Central memory CD8-positive, alpha-beta T cell (primary cell): ENCODE results near the gene METTL25B.
A peak's percentile ranks its signal among the peaks of the same experiment; 100 is the strongest.

Experiments used
- ATAC-seq: fragments of 150-1000 bp; cut with Tn5 transposase; replicated peaks from 2 replicates; pipeline ENCODE4 v1.10.0; 2022; ENCODE audit warnings: mild to moderate bottlenecking, moderate FRiP score, moderate number of reproducible peaks; ENCODE audit not compliant: poor library complexity, severe bottlenecking; ENCODE audit errors: extremely low read depth
- DNase-seq, 2 donors: peaks; one replicate each; pipeline ENCODE4 v3.0.0; 2021; ENCODE audit warnings: low spot score in 2 of 2
- H3K27ac Mint-ChIP-seq: one replicate; pipeline ENCODE4 v1.8.0; 2022; ENCODE audit warnings: low read depth, mild to moderate bottlenecking, moderate library complexity, mixed read lengths
- H3K27me3 Mint-ChIP-seq: one replicate; pipeline ENCODE4 v1.8.0; 2022; ENCODE audit warnings: mixed read lengths
- H3K36me3 Mint-ChIP-seq: one replicate; pipeline ENCODE4 v1.8.0; 2022; ENCODE audit warnings: mild to moderate bottlenecking, moderate library complexity, mixed read lengths; ENCODE audit not compliant: insufficient read depth
- H3K4me1 Mint-ChIP-seq: one replicate; pipeline ENCODE4 v1.8.0; 2022; ENCODE audit warnings: mixed read lengths
- H3K4me3 Mint-ChIP-seq: one replicate; pipeline ENCODE4 v1.8.0; 2022; ENCODE audit warnings: mild to moderate bottlenecking, moderate library complexity, mixed read lengths
- H3K9me3 Mint-ChIP-seq: one replicate; pipeline ENCODE4 v1.8.0; 2022; ENCODE audit warnings: mixed read lengths

Gene METTL25B

DNA sequence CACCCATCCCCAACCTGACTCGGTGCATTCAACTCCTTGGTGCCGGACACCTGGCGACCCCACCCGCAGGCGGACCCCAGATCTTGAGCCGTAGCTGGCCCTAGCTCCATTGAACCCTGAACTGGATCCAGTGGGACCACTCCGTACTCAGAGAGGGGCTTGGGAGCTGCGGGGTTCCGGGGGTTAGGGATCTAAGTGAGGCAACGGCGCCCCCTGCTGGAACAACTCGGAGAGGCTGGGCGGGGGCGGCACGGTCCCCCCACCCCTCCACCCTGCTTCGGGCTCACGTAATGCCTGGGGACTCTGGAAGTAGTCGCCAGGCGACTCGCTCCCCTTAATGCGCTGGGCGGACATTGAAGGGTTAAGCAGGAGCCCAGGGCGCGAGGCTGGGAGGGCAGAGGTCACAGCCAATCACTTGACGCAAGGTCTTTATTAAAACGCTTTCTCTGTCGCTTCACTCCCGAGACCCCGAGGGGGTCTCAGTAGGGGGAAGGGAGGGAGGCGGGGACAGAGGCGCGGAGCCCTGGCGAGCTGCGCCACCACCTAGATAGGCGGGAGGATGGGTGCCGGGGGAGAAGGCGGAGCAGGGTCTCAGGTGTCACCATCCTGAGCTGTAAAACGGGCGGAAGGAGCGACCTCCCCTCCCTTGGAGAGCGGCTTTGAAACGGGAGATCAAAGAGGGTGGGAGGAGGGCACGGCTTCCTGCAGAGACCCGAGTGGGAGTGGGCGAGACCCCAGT lies 22.2 kb upstream of the METTL25B start:
- Mint-ChIP-seq H3K4me3 (peak overlapping the region; percentile 92), H3K27ac (peak overlapping the region; percentile 83), H3K4me1 (peaks cover 28% of the 10 kb centered on the region), H3K9me3 (no peaks in the 10 kb centered on the region), H3K27me3 (peaks cover 24% of the 10 kb centered on the region), H3K36me3 (peaks cover 19% of the 10 kb centered on the region)
- ATAC-seq (peak; percentile 62), DNase-seq (peak; percentile 56 to 64)

DNA sequence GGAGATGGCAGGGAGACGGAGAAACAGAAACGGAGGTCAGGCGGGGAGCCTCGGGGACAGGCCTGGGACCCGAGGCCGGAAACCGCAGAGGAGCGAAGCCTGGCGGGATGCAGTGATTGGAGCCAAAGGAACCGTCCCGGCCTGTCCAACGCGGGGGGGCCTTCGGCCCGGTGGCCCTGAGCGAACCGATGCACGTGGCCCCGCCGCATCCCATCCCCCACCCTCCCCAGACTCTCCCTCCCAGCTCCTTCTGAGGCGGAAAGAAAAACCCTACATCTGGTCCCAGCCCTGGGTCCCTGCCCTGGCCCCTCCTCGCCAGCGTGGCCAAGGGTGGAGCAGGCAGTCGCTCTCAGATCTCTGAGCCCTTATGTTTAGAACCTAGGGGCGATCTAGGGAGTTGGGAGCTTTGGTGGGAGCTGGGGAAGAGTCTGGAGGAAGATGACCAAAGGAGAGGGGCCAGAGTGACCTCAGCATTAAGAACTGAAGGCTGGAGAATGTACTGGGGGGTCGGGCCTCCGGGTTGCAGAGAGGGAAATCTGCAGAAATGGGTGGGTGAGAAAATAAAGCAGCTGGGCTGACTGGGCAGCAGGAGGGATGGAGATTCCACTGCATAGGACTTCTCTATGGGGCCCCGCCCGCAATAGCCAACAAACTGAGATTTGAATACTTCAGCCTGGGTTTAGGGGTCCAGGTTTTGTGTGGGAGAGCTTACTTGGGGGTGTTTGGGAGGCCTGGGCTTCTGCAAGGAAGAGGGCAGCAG lies 21.4 kb upstream of the METTL25B start:
- Mint-ChIP-seq H3K36me3 (peaks cover 17% of the 10 kb centered on the region), H3K27ac (peak overlapping the region; percentile 83), H3K4me3 (peak overlapping the region; percentile 92), H3K9me3 (no peaks in the 10 kb centered on the region), H3K4me1 (peaks cover 28% of the 10 kb centered on the region), H3K27me3 (peaks cover 19% of the 10 kb centered on the region)
- ATAC-seq (no peak), DNase-seq (no peak)

DNA sequence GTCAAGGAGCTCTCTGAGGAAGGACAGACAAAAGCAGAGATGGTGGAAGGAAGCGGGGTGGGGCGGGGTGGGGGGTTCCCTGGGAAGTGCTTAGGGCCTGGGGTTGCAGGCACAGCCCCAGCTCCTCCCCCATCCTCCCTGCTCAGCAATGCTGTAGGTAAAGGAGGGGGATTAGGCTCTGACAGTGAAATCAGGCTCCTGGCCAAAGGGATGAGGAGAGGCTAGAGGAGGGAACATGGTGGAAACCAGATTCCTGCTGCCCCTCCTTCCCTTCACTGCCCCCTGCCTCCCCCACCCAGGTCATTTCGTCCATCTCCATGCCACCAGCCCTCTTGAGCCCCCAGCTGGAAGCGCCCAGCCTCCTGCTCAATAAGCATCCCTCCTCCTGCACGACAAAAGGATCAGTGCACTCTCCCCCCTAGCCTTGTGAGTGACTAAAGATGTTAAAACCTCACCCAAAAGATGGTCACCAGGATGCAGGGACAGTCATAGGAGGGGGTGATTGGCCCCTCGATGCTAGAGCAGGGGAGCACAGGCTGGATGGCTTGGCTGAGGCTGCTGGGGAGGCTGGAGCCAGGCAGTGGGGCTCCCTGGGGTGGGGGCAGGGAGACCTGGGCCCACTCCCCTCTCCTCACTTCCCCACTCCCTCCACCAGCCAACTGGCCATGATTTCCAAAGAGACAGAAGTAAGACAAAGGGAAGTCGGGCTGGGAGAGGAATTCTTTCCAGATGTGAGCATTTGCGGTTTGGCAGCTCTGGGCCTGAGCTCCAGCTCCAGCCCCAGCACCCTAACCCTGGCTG lies 20.7 kb upstream of the METTL25B start:
- peaks cover 17% of the 10 kb centered on the region for H3K36me3 Mint-ChIP-seq
- ATAC-seq (no peak), DNase-seq (no peak)
- peaks cover 19% of the 10 kb centered on the region for H3K27me3 Mint-ChIP-seq
- H3K4me1 Mint-ChIP-seq, result peaks cover 28% of the 10 kb centered on the region
- no peak overlapping the region for H3K27ac Mint-ChIP-seq
- peak overlapping the region; percentile 92 for H3K4me3 Mint-ChIP-seq
- H3K9me3 Mint-ChIP-seq, result no peaks in the 10 kb centered on the region

DNA sequence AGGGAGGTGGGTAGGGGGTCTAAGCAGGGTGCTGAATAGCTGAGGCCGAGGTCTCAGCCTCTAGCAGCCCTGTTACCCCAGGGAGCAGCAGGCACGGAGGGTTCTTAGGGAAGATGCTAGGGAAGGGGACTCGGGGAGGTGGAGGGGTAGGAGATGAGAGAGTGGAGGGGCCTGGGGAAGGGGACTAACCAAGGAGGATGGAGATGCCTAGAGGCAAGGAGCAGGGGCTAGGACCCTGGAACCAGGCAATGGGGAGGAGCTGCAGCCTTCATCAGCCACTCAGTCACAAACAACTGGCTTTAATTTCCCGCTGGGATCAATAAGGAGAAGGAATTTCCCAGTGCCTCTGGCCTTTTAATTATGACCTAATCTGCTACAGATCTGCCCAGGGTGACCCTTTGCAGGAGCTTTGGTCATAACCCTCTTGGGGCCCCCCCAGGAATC lies 20.0 kb upstream of the METTL25B start:
- H3K27ac Mint-ChIP-seq, result no peak overlapping the region
- ATAC-seq (no peak), DNase-seq (no peak)
- peak overlapping the region; percentile 92 for H3K4me3 Mint-ChIP-seq
- peaks cover 17% of the 10 kb centered on the region for H3K36me3 Mint-ChIP-seq
- no peaks in the 10 kb centered on the region for H3K9me3 Mint-ChIP-seq
- peaks cover 13% of the 10 kb centered on the region for H3K27me3 Mint-ChIP-seq
- H3K4me1 Mint-ChIP-seq, result peaks cover 28% of the 10 kb centered on the region

DNA sequence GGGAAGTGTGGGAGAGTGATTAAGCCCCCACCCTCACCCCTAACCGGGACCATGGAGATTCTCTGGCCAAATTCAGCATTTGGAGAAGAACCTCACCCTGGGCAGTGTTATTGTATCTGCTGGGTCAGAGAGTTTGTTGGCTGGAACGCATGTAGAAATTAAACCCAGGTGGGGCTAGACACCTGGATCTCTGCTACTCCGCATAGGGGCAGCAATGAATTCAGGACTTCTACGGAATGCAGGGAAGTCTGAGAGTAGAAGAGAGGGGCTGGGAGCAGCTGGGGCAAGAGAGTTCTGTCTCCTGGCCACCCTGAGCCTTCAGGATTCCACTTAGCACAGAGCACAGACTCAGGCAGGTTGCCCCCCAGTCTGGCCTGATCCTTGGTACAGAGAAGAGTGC lies 19.2 kb upstream of the METTL25B start:
- Mint-ChIP-seq H3K4me1 (peaks cover 28% of the 10 kb centered on the region), H3K27me3 (peaks cover 8% of the 10 kb centered on the region), H3K36me3 (peaks cover 17% of the 10 kb centered on the region), H3K27ac (no peak overlapping the region), H3K4me3 (no peak overlapping the region), H3K9me3 (no peaks in the 10 kb centered on the region)
- DNase-seq, result no peak
- ATAC-seq, result no peak

DNA sequence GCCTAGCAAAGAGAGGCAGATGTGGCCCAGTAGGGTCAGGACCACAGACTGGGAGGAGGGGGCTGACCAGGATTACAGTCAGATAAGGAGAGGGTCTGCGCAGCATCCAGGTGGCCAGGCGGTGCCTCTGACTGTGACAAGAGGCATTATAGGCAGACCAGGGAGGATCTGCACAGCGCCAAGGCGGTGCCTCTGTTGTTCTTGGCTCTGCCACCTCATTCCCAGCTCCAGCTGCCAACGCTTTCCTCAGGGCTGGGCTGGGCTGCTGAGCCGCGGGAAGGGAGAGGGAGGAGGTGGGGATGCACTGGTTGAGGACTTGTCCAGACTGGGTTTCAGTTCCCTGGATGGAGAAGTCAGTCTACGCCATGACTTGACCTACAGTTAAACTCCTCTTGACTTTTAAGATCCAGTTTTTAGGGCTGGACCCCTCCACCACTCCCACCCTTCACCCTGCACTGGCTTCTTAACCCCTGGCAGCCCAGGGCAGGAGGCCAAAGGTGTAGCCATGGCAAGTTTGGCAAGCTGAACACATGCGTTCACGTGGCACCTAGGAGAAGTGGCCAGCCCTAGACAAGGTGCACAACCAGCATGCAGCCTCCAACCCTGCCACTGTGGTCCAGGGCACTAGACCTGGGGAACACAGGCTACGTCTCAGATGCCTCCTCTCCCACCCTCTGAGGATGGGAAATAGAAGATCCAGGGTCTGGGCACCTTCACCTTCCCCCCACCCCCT lies 18.3 kb upstream of the METTL25B start:
- H3K9me3 Mint-ChIP-seq, result no peaks in the 10 kb centered on the region
- H3K36me3 Mint-ChIP-seq, result peaks cover 19% of the 10 kb centered on the region
- DNase-seq, result no peak
- H3K27me3 Mint-ChIP-seq, result no peaks in the 10 kb centered on the region
- H3K27ac Mint-ChIP-seq, result peak overlapping the region; percentile 19
- peaks cover 26% of the 10 kb centered on the region for H3K4me1 Mint-ChIP-seq
- no peak overlapping the region for H3K4me3 Mint-ChIP-seq
- ATAC-seq, result no peak

DNA sequence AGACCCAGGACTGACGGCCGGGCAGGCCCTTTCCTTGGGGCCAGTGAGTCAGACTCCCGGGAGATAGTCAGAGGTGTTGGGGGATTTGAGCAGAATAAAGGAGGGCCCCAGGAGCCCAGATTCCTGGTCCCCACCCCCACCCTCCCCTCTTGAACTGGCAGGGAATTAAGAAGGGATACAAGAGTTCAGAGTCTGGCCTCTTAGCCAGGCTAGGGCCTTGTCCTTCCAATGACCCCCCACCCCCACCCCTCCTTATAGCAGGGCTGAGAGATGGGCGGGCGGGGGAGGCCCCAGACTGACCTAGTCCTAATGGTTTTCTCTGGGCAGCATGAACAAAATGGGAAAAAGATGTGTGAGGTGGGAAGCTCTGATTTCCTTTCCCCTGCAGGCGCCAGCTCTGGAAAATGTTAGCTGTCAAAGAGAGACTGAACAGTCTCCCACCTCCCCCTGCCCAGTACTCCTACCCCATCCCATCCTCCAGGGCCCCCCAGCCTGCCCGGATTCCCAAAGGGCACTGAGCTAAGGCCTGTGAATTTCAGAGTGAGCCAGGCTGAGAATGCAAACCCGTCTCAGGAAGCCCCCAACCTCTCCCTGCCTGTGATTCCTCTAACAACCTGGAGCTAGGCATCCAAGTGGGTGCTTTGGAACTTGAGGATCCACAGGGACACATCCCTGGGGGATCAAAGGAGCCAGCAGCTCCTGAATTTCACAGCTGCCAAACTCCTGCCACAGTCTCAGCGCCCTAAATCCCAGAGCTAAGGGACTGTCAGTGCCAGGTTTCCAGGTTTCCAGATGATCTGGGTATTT lies 17.1 kb upstream of the METTL25B start:
- Mint-ChIP-seq H3K4me3 (no peak overlapping the region), H3K9me3 (no peaks in the 10 kb centered on the region), H3K4me1 (peaks cover 23% of the 10 kb centered on the region), H3K27ac (no peak overlapping the region), H3K36me3 (peaks cover 16% of the 10 kb centered on the region), H3K27me3 (no peaks in the 10 kb centered on the region)
- DNase-seq, result no peak
- ATAC-seq, result no peak

DNA sequence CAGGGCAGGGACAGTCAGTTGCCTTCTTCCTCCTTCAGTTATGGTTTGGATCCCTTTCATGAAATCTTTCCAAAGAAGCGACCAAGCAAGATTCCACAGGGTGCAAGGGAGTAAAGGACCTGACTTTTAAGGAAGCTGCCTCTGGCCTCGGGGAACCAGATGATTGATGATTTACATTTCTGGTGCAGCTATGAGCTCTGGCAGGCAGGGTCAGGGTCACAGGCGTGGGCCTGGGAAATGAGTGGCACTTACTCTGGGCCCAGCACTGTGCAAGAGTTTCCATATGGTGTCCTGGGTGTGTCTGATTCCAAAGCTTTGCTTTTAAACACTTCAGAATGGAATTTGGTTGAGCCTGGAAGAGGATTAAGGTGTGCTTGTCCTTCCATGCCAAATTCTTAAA lies 15.6 kb upstream of the METTL25B start:
- no peak for DNase-seq
- Mint-ChIP-seq H3K27ac (no peak overlapping the region), H3K27me3 (no peaks in the 10 kb centered on the region), H3K4me3 (no peak overlapping the region), H3K9me3 (no peaks in the 10 kb centered on the region), H3K36me3 (peaks cover 17% of the 10 kb centered on the region), H3K4me1 (peaks cover 13% of the 10 kb centered on the region)
- no peak for ATAC-seq

DNA sequence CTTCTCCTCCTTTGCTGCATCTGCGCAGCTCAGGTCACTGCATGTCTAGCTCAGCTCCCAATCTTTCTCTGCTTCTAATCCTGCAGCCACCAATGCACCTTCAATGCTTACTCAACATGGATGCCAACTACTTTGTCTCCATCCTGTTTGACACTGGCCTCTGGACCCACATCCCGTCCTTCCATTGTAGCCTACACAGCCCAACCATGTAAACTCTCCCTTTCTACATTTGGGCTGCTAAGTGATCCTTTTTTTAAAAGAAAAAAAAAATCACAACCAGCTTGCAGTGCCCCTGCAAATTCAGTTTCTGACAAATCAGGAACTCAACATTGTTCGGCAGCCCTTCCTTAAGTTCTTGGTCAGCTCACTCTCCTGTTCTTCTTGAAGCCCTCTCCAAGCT lies 13.4 kb upstream of the METTL25B start:
- H3K4me1 Mint-ChIP-seq, result peaks cover 13% of the 10 kb centered on the region
- H3K9me3 Mint-ChIP-seq, result no peaks in the 10 kb centered on the region
- no peak overlapping the region for H3K27ac Mint-ChIP-seq
- no peak overlapping the region for H3K4me3 Mint-ChIP-seq
- DNase-seq (no peak), ATAC-seq (no peak)
- peaks cover 21% of the 10 kb centered on the region for H3K36me3 Mint-ChIP-seq
- no peaks in the 10 kb centered on the region for H3K27me3 Mint-ChIP-seq

DNA sequence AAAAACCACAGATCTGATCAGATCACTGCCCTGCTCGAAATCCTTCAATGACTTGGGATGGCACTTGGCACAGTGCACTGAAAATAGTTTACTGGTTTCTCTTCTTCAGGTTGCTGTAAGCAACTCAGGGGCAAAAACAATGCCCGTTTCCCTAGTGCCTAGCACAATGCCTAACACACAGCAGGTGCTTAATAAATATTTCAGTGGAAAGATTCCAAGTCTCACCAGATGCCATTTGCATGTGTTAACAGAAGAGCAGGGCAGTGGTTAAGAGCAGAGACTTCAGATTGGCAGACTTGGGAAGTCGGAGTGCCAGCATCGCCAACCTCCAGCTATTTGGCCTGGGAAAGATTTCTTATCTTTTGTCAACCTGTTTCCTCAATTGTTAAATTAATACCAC lies 10.9 kb upstream of the METTL25B start:
- peaks cover 13% of the 10 kb centered on the region for H3K4me1 Mint-ChIP-seq

DNA sequence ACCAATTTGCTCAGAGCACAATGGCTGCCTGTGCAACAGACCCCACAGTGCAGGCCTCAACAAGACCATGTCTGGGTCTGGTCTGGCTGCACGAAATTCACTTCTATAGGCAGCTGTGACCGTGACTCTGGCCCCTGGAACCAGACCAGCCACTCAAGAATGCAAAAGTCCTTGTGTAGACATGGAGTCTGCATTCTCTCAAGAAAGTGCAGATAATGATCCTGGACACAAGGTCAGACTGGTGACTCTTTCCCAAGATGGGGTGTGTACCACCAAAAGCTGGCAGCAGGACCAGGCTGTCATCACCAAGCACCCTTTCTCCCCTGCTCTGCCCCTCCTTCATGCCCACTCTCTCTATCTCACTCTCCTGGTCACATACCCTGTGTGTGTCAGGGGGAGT lies 7.1 kb upstream of the METTL25B start:
- no peak overlapping the region for H3K27ac Mint-ChIP-seq
- DNase-seq, result no peak
- ATAC-seq, result no peak
- H3K9me3 Mint-ChIP-seq, result no peaks in the 10 kb centered on the region
- no peak overlapping the region for H3K4me3 Mint-ChIP-seq
- H3K4me1 Mint-ChIP-seq, result peaks cover 16% of the 10 kb centered on the region
- H3K36me3 Mint-ChIP-seq, result peaks cover 51% of the 10 kb centered on the region
- H3K27me3 Mint-ChIP-seq, result no peaks in the 10 kb centered on the region

More for the DNA sequence above, 10.9 kb upstream of the METTL25B start:
- no peaks in the 10 kb centered on the region for H3K27me3 Mint-ChIP-seq
- H3K9me3 Mint-ChIP-seq, result no peaks in the 10 kb centered on the region
- H3K27ac Mint-ChIP-seq, result no peak overlapping the region
- DNase-seq (no peak), ATAC-seq (no peak)
- H3K4me3 Mint-ChIP-seq, result no peak overlapping the region
- peaks cover 35% of the 10 kb centered on the region for H3K36me3 Mint-ChIP-seq
